Body of pancreas (tissue), 4 donors: Measurements from ENCODE around the gene ROBO2.

ENCODE experiments used
- POLR2A ChIP-seq, 3 donors: fragments of 450-650 bp; IDR thresholded peaks; one replicate each; pipeline ENCODE4 v1.6.1; 2016; ENCODE audit warnings: antibody characterized with exemption in 3 of 3, mild to moderate bottlenecking in 2 of 3
- TF ChIP-seq, protein P1 (sequence below), 7 experiments: fragments of 450-650 bp in 4 of 7; fragments of 200-600 bp in 3 of 7; sonication (generic) in 3 of 7; IDR thresholded peaks; one replicate each; pipeline ENCODE4 v1.5.1; 2016 to 2019; ENCODE audit warnings: antibody characterized with exemption in 7 of 7

DNA sequence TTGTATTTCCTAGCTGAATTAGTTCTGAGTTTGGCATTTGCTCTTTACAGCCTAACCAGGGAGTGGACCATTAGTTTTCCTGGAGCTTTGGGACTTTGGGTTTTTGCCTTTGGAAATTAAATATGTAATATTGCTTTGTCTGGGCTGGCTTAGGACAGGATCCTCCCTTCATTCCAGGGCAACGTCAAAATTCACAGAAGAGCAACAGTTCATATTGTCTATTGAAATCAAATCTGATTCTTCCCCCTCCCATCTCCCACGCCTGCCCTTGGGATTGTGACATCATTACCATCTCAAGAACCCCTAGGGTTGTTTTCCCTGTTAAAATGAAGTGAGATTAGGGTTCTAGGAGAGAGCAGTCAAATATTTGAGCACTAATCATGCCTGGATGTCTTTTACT lies 194.1 kb downstream of the ROBO2 start:
- TF ChIP-seq, protein P1, sequence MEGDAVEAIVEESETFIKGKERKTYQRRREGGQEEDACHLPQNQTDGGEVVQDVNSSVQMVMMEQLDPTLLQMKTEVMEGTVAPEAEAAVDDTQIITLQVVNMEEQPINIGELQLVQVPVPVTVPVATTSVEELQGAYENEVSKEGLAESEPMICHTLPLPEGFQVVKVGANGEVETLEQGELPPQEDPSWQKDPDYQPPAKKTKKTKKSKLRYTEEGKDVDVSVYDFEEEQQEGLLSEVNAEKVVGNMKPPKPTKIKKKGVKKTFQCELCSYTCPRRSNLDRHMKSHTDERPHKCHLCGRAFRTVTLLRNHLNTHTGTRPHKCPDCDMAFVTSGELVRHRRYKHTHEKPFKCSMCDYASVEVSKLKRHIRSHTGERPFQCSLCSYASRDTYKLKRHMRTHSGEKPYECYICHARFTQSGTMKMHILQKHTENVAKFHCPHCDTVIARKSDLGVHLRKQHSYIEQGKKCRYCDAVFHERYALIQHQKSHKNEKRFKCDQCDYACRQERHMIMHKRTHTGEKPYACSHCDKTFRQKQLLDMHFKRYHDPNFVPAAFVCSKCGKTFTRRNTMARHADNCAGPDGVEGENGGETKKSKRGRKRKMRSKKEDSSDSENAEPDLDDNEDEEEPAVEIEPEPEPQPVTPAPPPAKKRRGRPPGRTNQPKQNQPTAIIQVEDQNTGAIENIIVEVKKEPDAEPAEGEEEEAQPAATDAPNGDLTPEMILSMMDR (IDR thresholded peaks at IDR 0.05), result no peak
- no peak for TF ChIP-seq POLR2A (IDR thresholded peaks at IDR 0.05)
